Spinal cord (tissue), 10 donors: ENCODE results near the gene FBLN2. TPM values are rescaled to one million over a fixed set of nuclear protein-coding genes. Genes with fewer than 3 reads are reported as not detected.
A peak's percentile ranks its signal among the peaks of the same experiment; 100 is the strongest.

ENCODE experiments used
- DNase-seq, 6 donors: peaks; one replicate each; pipeline versions ENCODE4 v3.0.0 to v3.0.0-alpha.2; 2013 to 2015; ENCODE audit warnings: low spot score in 6 of 6, low read depth in 4 of 6
- H3K27ac ChIP-seq: one replicate; pipeline ENCODE4 v1.5.1; 2013; ENCODE audit warnings: low read depth, low read length, control low read depth
- H3K27me3 ChIP-seq: one replicate; pipeline ENCODE4 v1.6.1; 2013; ENCODE audit warnings: low read length; ENCODE audit not compliant: control insufficient read depth, insufficient read depth
- H3K36me3 ChIP-seq: one replicate; pipeline ENCODE4 v1.6.1; 2013; ENCODE audit warnings: low read length; ENCODE audit not compliant: control insufficient read depth, insufficient read depth
- H3K4me1 ChIP-seq: one replicate; pipeline ENCODE4 v1.6.1; 2013; ENCODE audit warnings: low read length; ENCODE audit not compliant: control insufficient read depth, insufficient read depth
- H3K4me3 ChIP-seq: one replicate; pipeline ENCODE4 v1.5.1; 2013; ENCODE audit warnings: low read depth, low read length, control low read depth
- H3K9me3 ChIP-seq: one replicate; pipeline ENCODE4 v1.6.1; 2013; ENCODE audit warnings: low read length; ENCODE audit not compliant: control insufficient read depth, insufficient read depth
- WGBS: methylation state at CpG from one replicate; pipeline ENCODE4 v1.1.5; 2013; ENCODE audit warnings: missing lambda C conversion rate; ENCODE audit not compliant: insufficient coverage; 5-methylcytosine and 5-hydroxymethylcytosine counted together
- polyA plus RNA-seq, 2 donors: library from polyadenylated mRNA; unstranded; fragments of 120-200 nt; gene quantifications; one replicate each; pipeline ENCODE4 v1.2.1, GENCODE V29; 2013; ENCODE audit not compliant: insufficient read length in 2 of 2
- total RNA-seq, 2 donors: library from RNA; depleted of rRNA in 1 of 2; stranded (reverse); fragments of 120-200 nt in 1 of 2; fragments of >200 nt in 1 of 2; gene quantifications; one replicate each; pipeline versions ENCODE4 v1.2.3 to v1.2.4, GENCODE V29; 2013 to 2014
- donor health status: healthy.

The FBLN2 gene
- total and polyA plus RNA-seq, 4 donors, result 19.5 to 81.9 (median 31.5) TPM

- Histone ChIP-seq H3K27ac (no peak overlapping the region), H3K9me3 (no peaks in the 10 kb centered on the region), H3K4me3 (no peak overlapping the region), H3K36me3 (no peaks in the 10 kb centered on the region), H3K27me3 (peaks cover 3% of the 10 kb centered on the region), H3K4me1 (peaks cover 24% of the 10 kb centered on the region)
- 57% methylated on average over 3 of the region's 9 CpGs for WGBS
- no peak for DNase-seq
Measured at GRCh38 chr3:13645801-13646637, 97.1 kb downstream of the FBLN2 start.

GRCh38 chr3:13647298-13648059, 98.6 kb downstream of the FBLN2 start:
- Histone ChIP-seq H3K4me3 (no peak overlapping the region), H3K4me1 (peaks cover 24% of the 10 kb centered on the region), H3K27ac (no peak overlapping the region), H3K27me3 (peaks cover 3% of the 10 kb centered on the region), H3K36me3 (no peaks in the 10 kb centered on the region), H3K9me3 (no peaks in the 10 kb centered on the region)
- peak in 1 of 6 donors; percentile 13 for DNase-seq
- WGBS, result 62% methylated on average over 14 of the region's 19 CpGs

- H3K4me1 ChIP-seq, result peaks cover 26% of the 10 kb centered on the region
- WGBS, result 9% methylated on average over 17 of the region's 20 CpGs
- no peaks in the 10 kb centered on the region for H3K9me3 ChIP-seq
- H3K27ac ChIP-seq, result no peak overlapping the region
- H3K36me3 ChIP-seq, result no peaks in the 10 kb centered on the region
- DNase-seq, result peak; percentile 64 to 96 (median 78)
- H3K27me3 ChIP-seq, result peaks cover 3% of the 10 kb centered on the region
- no peak overlapping the region for H3K4me3 ChIP-seq
Measured at GRCh38 chr3:13648060-13649001, 99.4 kb downstream of the FBLN2 start.

GRCh38 chr3:13650210-13651056, 101.5 kb downstream of the FBLN2 start:
- H3K9me3 ChIP-seq, result no peaks in the 10 kb centered on the region
- H3K27me3 ChIP-seq, result peaks cover 3% of the 10 kb centered on the region
- 5% methylated on average over 36 of the region's 48 CpGs for WGBS
- no peaks in the 10 kb centered on the region for H3K36me3 ChIP-seq
- peaks cover 44% of the 10 kb centered on the region for H3K4me1 ChIP-seq
- no peak overlapping the region for H3K27ac ChIP-seq
- H3K4me3 ChIP-seq, result no peak overlapping the region
- DNase-seq, result peak in 5 of 6 donors; percentile 28 to 82 (median 43)

- H3K27me3 ChIP-seq, result peaks cover 3% of the 10 kb centered on the region
- H3K9me3 ChIP-seq, result no peaks in the 10 kb centered on the region
- H3K4me1 ChIP-seq, result peaks cover 48% of the 10 kb centered on the region
- H3K36me3 ChIP-seq, result no peaks in the 10 kb centered on the region
- H3K27ac ChIP-seq, result no peak overlapping the region
- 88% methylated on average over 6 of the region's 9 CpGs for WGBS
- peak in 1 of 6 donors; percentile 21 for DNase-seq
- H3K4me3 ChIP-seq, result no peak overlapping the region
Measured at GRCh38 chr3:13651057-13651400, 102.1 kb downstream of the FBLN2 start.

- Histone ChIP-seq H3K4me3 (no peak overlapping the region), H3K27ac (no peak overlapping the region), H3K9me3 (no peaks in the 10 kb centered on the region), H3K27me3 (no peaks in the 10 kb centered on the region), H3K36me3 (no peaks in the 10 kb centered on the region), H3K4me1 (peaks cover 48% of the 10 kb centered on the region)
- WGBS, result 84% methylated on average over 11 of the region's 12 CpGs
- no peak for DNase-seq
Measured at GRCh38 chr3:13651775-13652428, 103.0 kb downstream of the FBLN2 start.

- no peaks in the 10 kb centered on the region for H3K27me3 ChIP-seq
Measured at GRCh38 chr3:13652728-13653127, 103.8 kb downstream of the FBLN2 start.

GRCh38 chr3:13653631-13654279, 104.8 kb downstream of the FBLN2 start:
- no peaks in the 10 kb centered on the region for H3K9me3 ChIP-seq
- H3K27ac ChIP-seq, result no peak overlapping the region
- no peaks in the 10 kb centered on the region for H3K36me3 ChIP-seq
- DNase-seq, result peak in 1 of 6 donors; percentile 6
- no peak overlapping the region for H3K4me3 ChIP-seq
- no peaks in the 10 kb centered on the region for H3K27me3 ChIP-seq
- H3K4me1 ChIP-seq, result peaks cover 47% of the 10 kb centered on the region
- WGBS, result 78% methylated on average over 17 of the region's 20 CpGs

More at GRCh38 chr3:13652728-13653127, 103.8 kb downstream of the FBLN2 start:
- Histone ChIP-seq H3K4me3 (no peak overlapping the region), H3K9me3 (no peaks in the 10 kb centered on the region), H3K27ac (no peak overlapping the region), H3K36me3 (no peaks in the 10 kb centered on the region), H3K4me1 (peaks cover 47% of the 10 kb centered on the region)
- DNase-seq, result no peak
- 67% methylated on average over 3 of the region's 4 CpGs for WGBS
